GM18951 (cell line): ENCODE results near the gene HLCS.
"Not testable (repeated sequence)": the region's sequence is repeated elsewhere in the genome, so short reads cannot be mapped to it uniquely, and the experiment has no call there.

Experiments
- POLR2A ChIP-seq: IDR thresholded peaks from 4 replicates; pipeline ENCODE4 v1.6.1; 2011; ENCODE audit warnings: mild to moderate bottlenecking; ENCODE audit not compliant: insufficient read length, insufficient read depth; ENCODE audit errors: extremely low read depth
- in situ Hi-C: fragments of 300-500 bp; cut with MboI; formaldehyde crosslinking; loops from one replicate; pipeline ENCODE4 v1.12.0; 2022; ENCODE audit warnings: low sequenced_read_pairs, mixed read lengths, inconsistent platforms; ENCODE audit not compliant: unreplicated experiment

HLCS gene

DNA sequence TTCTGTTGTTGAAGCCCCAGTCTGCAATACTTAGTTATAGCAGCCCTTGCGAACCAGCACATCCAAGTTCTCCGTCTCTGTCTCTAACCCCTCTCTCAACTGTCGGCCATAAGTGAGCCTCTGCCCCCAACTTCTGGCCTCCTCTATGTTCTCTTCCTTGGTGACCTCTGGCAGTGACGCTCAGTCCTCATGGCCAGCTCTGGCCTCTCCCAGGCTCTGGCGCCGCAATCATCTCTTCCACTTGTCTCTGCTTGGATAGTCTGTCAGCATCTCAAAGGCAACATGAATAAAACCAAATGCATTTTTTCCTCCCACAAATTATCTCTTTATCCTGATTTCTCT is 8.4 kb upstream of the HLCS start:
- no peak for TF ChIP-seq POLR2A
- in situ Hi-C loops: no loop called here

DNA sequence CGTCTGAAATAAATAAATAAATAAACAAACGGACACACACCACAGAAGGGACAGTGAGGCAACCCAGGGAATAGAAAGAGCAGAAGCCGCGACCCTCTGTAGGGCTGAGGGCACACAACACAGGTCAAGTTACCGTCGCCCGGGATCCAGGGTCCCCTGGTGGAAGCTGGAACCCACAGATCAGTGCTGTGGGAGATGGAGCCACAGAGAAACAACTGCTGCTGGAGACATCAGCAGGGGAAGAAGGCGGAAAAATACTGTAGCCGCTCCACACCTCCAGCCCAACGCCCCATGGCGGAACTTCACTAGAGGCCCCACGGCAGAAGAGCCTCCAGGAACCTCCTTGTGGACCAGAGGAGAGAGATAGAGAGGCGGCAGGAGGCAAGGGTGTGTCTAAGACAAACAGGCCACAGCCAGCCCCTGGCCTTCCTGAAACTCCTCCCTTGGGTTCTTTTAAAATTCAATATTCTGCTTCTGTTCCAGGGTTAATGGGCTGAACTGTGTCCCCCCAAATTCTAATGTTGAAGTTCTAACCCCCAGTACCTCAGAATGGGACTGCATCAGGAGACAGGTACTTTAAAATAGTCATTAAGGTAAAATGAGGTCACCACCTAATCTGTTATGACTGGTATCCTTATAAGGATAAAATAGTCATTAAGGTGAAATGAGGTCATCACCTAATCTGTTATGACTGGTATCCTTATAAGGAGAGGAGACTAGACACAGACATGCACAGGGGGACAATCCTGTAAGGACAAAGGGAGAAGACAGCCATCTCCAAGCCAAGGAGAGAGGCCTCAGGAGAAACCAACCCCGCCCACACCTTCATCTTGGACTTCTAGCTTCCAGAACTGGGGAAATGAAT is 7.7 kb upstream of the HLCS start:
- no peak for TF ChIP-seq POLR2A
- in situ Hi-C loops: no loop called here

DNA sequence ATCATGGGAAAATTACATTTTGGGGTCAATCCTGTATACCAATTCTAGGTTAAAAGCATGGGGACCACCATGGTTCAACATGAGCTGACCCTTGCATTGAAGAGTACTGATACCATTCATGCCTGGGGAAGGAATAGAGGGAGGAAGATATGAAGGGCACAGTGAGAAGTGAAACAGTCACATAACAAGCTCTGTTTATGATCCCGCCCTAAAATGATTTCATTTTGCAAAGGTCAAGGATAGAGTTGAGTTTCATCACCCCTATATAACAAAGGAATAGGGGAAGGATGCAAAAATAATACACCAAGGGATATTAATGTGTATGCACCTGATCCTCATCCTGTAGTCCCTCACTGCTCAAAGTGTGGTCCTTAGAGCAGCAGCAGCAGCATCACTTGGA is 2.5 kb upstream of the HLCS start:
- in situ Hi-C loops: no loop called here
- TF ChIP-seq POLR2A: no peak

DNA sequence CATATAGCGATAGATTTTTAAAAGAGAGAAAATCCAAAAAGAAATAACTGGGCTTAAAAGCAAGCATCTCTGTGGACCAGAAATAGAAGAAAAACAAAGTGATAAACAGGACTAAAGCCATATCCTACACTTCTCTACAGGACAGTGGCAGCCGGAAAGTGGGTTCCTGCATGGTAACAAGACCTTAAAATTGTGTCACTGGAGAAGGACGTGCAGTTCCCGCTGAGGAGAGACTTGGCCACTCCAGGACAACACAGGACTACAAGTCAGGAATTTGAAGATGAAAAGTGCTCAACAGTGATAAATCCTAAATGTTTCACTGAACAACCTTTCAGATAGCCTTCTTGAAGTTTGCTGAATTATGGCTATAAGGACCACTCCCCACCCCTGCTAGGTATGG is 1.9 kb upstream of the HLCS start:
- in situ Hi-C loops: no loop called here
- no peak for TF ChIP-seq POLR2A

DNA sequence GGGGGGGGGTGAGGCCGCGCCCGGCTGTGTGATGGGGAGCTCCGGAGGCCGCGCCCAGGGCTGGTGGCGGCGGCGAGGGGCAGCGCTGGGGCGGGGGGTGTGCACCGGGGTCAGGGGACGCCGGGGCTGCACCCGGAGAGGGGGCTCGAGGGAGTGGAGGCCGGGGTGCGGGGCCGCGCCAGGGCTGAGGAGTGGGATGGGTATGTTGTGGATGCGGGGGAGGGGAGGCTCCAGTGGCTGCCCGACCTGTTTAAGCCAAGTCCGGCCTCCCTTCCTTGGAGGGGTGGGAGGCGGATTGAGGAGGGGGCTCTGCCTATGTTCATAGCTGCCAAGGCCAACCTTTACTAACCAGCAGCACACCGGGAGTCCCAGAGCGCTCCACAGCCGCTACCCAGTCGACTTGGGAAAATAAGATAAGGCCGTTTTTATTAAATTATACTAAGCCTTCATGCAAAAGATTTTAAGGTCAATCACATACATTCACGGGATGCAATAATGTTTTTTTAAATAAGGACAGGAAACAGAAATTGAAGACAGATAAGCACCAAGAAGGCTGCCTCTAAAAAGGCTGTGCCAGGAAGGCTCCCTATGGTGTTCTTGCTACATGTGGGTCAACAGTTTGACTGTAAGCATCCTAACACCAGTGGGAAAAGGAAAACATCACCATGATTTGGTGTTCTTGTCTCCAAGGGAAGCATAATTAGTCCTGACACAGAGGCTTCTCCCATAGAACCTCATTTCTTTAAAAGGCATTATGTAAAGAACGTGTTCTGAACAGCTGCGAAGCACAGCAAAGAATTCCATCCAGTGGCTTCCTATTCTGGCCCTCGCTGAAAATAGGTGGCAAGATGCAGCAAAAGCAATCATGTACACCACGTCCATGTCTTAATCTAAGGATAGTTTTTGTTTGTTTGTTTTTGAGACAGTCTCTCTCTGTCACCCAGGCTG is 626 bp upstream of the HLCS start:
- peak; percentile 33 for TF ChIP-seq POLR2A
- in situ Hi-C loops: no loop called here

DNA sequence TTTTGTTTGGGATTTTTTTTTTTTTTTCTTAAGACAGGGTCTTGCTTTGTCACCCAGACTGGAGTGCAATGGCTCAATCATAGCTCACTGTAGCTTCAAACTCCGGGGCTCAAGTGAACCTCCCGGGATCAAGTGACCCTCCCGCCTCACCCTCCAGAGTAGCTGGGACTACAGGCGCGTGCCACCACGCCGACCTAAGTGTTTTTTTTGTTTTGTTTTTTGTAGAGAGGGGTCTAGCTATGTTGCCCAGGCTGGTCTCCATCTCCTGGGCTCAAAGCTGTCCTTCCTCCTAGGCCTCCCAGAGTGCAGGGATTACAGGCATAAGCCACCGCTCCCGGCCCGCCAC is 776 bp downstream of the HLCS start:
- no peak for TF ChIP-seq POLR2A
- in situ Hi-C loops: no loop called here

DNA sequence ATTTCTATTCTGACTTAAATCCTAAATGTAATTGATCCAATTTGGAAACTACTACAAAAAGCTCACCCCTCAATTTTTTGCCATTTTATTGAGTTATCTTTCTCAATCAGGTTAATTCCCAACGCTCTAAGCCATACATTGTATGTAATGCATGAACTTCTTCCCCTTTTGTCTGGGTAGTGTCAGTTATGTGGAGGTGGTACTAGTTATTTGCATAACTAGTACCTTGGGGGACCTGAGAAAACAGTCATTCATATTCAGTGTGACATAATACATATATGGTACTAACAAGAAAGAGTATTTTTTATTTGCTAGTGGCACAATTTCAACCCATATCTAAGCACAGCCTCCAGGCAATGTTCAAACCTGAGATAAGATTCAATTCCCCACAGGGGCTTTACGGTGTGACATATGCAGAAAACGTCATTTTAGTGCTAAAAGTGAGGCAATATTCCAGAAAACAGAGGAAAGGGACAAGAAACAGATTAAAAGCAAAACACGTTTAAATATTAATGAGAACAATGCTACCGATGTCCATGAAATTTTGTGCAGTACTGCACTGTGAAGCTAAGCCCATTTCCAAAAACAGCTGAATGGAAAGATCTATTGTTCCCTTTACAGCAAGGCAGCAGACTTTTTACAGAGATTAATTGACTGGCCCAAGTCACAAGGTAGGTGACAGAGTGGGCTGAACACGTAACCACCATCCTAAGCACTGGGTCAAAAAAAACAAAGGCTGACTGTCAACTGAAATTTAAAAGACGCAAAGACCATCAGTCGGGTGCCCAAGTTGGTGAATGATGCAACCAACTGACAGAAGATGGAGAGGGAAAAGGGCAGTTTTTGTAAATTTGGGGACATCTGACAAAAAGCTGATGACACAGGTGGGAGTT is 1.4 kb downstream of the HLCS start:
- no peak for TF ChIP-seq POLR2A
- in situ Hi-C loops: no loop called here

DNA sequence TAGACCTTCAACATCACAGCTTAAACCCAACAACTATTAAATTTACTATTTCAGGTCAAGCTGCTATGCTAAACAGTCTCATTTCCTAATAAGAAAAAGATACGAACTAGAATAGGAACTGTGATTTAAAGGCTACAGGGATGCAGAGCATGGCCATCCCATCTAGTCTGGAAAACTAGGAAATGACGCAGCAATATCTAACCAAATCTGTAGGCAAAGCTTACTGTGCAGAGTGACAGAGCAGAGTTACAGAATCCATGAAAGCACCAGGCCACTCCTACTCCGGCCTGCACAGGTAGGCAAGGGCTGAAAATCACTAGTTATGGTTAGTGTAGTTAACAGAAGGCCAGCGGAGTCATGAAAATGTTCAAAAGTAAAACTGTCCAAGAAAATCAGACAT is 2.1 kb downstream of the HLCS start:
- in situ Hi-C loops: no loop called here
- TF ChIP-seq POLR2A: no peak

DNA sequence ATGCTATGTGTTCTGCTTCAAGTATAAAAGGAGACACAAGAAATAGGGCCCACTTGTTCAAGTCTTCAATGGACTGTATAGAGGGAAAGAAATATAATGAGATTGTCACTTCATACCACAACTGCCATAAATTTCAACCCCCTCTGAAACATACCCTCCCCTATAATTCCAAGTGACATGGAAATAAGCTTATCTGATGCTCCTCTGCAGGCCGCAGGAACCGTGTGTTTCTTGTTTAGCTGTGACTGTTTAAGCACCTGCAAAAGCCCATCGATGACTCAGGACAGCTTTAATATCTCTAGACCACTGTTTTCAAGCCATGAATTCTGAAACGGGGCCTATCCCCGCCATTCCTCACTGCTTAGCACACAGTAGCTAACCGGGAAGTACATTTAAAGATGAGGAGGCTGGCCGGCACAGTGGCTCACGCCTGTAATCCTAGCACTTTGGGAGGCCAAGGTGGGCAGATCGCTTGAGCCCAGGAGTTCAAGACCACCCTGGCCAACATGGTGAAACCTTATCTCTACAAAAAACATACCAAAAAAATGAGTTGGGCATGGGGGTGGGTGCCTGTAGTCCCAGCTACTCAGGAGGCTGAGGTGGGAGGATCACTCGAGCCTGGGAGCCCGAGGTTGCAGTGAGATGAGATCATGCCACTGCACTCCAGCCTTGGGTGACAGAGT is 4.2 kb downstream of the HLCS start:
- in situ Hi-C loops: no loop called here
- TF ChIP-seq POLR2A: no peak

DNA sequence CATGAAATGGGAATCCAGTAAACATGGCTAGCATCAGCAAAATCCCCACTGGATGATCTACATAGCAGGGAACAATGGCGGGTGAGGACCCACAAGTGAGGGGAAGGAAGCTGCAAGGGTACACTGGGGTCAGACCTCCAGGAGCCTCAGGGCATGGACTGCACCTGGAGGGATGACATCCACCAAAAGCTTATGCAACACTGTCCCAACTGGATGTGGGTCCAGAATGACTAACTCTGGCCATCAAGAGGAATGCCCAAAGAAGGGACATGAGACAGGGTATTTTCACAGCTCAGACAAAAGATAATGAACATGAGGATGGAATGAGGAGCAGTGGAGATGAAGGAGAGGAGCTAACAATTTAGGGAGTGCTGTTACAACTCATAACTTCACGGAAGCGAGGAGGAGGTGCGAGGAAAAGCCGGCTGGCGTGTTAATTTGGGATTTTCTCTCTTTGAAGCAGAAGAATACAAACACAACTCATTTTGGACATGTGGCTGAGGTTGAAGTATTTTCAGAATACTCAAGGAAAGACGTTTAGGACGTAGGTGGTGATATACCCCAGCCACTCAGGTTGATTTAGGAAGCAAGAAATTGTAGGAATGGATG is 5.7 kb downstream of the HLCS start:
- in situ Hi-C loops: no loop called here
- TF ChIP-seq POLR2A: no peak

DNA sequence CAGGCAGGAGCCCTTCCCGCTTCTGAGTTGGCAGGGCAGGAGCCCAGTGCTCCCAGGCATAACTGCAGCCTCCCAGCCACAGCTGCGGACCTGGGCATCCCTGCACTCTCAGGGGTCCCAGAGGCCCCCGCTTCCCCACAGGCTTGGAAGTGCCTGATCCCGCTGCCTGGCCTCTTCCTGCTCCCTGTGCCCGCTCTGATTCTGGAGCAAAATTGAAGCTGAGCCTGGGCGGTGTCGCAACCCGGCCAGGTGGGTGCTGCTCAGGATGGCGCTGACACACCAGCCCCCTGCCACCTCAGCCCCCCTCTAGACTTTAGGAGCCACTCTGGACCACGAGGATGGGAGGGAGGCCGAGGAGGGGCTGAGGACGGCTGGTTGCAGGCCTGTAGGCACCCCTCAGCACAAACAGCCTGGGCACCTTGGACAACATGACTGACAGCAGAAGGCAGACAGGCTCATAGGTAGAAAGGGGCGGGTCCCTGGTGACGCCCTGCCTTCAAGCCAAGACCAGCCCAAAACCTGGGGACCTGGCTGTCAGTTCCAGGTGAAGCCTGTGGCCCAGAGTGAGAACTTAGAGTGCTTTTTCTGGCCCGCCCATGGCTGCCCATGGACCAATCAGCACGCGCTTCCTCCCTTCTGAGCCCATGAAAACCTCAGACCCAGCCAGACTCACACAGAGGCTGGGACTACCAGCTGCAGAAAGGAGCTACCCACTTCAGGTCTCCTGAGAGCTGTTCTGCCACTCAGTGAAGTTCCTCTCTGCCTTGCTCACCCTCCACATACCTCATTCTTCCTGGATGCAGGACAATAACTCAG is 7.2 kb downstream of the HLCS start:
- TF ChIP-seq POLR2A: no peak
- in situ Hi-C loops: no loop called here

DNA sequence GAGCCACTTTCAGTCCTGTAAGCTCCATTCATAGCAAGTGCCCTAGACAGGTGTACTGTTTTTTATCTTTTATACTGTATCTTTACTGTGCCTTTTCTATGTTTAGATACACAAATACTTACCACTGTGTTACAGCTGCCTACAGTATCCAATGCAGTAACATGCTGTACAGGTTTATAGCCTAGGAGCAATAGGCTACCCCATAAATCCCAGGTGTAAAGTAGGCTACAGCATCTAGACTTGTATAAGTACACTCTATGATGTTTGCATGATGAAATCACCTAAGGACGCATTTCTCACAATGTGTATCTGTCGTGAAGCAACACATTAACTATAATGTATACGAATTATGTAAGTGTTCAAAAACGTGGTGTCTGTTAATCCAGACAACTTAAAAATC is 10.7 kb downstream of the HLCS start:
- in situ Hi-C loops: no loop called here
- TF ChIP-seq POLR2A: no peak

DNA sequence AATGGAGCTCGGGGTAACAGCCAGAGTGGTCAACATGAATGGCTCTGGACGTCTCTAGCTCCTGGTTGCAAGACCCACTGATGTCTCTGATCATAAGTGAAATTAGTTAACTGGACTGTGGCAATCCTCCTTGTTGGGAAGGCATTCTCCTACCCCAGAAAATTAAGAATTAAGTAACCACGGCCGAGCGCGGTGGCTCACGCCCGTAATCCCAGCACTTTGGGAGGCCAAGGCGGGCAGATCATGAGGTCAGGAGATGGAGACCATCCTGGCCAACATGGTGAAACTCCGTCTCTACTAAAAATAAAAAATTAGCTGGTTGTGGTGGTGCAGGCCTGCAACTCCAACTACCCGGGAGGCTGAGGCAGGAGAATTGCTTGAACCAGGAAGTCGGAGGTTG is 14.1 kb downstream of the HLCS start:
- in situ Hi-C loops: not testable (repeated sequence)
